Liver (tissue), 9 donors: Measurements from ENCODE around the gene ACIN1. TPM values are rescaled to one million over a fixed set of nuclear protein-coding genes. Genes with fewer than 3 reads are reported as not detected.

Experiments used
- DNase-seq: peaks from one replicate; pipeline ENCODE4 v3.0.0-alpha.2; 2017; ENCODE audit warnings: low spot score
- H3K27ac ChIP-seq, 2 donors: one replicate each; pipeline ENCODE4 v1.7.0; 2013; ENCODE audit warnings: inconsistent platforms in 2 of 2, low read length in 2 of 2, control low read depth in 1 of 2, low read depth in 1 of 2, mild to moderate bottlenecking in 1 of 2
- H3K27me3 ChIP-seq, 4 donors: one replicate each; pipeline versions ENCODE4 v1.6.1 to v1.7.0; 2013; ENCODE audit warnings: low read length in 3 of 4, inconsistent platforms in 1 of 4, mild to moderate bottlenecking in 1 of 4, moderate library complexity in 1 of 4; ENCODE audit not compliant: control insufficient read depth in 4 of 4, insufficient read depth in 4 of 4
- H3K36me3 ChIP-seq, 4 donors: one replicate each; pipeline versions ENCODE4 v1.6.1 to v1.7.0; 2013; ENCODE audit warnings: low read length in 3 of 4, mild to moderate bottlenecking in 3 of 4, low read depth in 1 of 4, moderate library complexity in 1 of 4; ENCODE audit not compliant: control insufficient read depth in 4 of 4, insufficient read depth in 3 of 4
- H3K4me1 ChIP-seq, 4 donors: one replicate each; pipeline versions ENCODE4 v1.6.1 to v1.7.0; 2013; ENCODE audit warnings: low read length in 3 of 4, mild to moderate bottlenecking in 3 of 4, moderate library complexity in 1 of 4; ENCODE audit not compliant: control insufficient read depth in 4 of 4, insufficient read depth in 4 of 4
- H3K4me3 ChIP-seq, 3 donors: one replicate each; pipeline versions ENCODE4 v1.6.1 to v1.7.0; 2013; ENCODE audit warnings: low read length in 3 of 3, control low read depth in 1 of 3, low read depth in 1 of 3, mild to moderate bottlenecking in 1 of 3
- H3K9ac ChIP-seq, 2 donors: one replicate each; pipeline ENCODE4 v1.7.0; 2013; ENCODE audit warnings: low read length in 2 of 2, mild to moderate bottlenecking in 2 of 2, moderate library complexity in 2 of 2, control low read depth in 1 of 2, low read depth in 1 of 2
- H3K9me3 ChIP-seq, 4 donors: one replicate each; pipeline versions ENCODE4 v1.6.1 to v1.7.0; 2013; ENCODE audit warnings: low read length in 3 of 4; ENCODE audit not compliant: control insufficient read depth in 4 of 4
- EGR1 ChIP-seq, 2 donors: IDR thresholded peaks; 2 replicates each; pipeline ENCODE4 v1.6.1; 2016 to 2018; ENCODE audit warnings: antibody characterized with exemption in 2 of 2, low read depth in 2 of 2
- FOXA1 ChIP-seq: IDR thresholded peaks from 2 replicates; pipeline ENCODE4 v1.6.1; 2016; ENCODE audit warnings: antibody characterized with exemption
- GABPA ChIP-seq, 2 donors: IDR thresholded peaks in 1 of 2; conservative IDR thresholded peaks in 1 of 2; 2 replicates each; pipeline ENCODE4 v1.6.1; 2016; ENCODE audit warnings: antibody characterized with exemption in 2 of 2, mild to moderate bottlenecking in 1 of 2, moderate library complexity in 1 of 2
- JUND ChIP-seq, 2 donors: IDR thresholded peaks; 2 replicates each; pipeline ENCODE4 v1.6.1; 2016; ENCODE audit warnings: antibody characterized with exemption in 2 of 2
- RAD21 ChIP-seq, 2 donors: IDR thresholded peaks; 2 replicates each; pipeline ENCODE4 v1.6.1; 2016; ENCODE audit warnings: antibody characterized with exemption in 2 of 2, mild to moderate bottlenecking in 2 of 2
- SP1 ChIP-seq: IDR thresholded peaks from 2 replicates; pipeline ENCODE4 v1.6.1; 2018; ENCODE audit warnings: antibody characterized with exemption, mild to moderate bottlenecking
- WGBS: extraction: QIAGEN DNeasy Blood & Tissue Kit; methylation state at CpG from one replicate; pipeline ENCODE4 v1.1.7; 2013; 5-methylcytosine and 5-hydroxymethylcytosine counted together
- polyA plus RNA-seq, 2 donors: library from polyadenylated mRNA; stranded (reverse) in 1 of 2; unstranded in 1 of 2; fragments of 200-250 nt in 1 of 2; fragments of >200 nt in 1 of 2; fragmentation: Nextera tagmentation in 1 of 2; extraction: Ambion mirVana in 1 of 2; gene quantifications; one replicate each; pipeline versions ENCODE4 v1.2.1 to v1.2.3, GENCODE V29; 2013 to 2015
- total RNA-seq, 2 donors: library from RNA; depleted of rRNA; stranded (reverse); fragments of >200 nt; gene quantifications; one replicate each; pipeline ENCODE4 v1.2.3, GENCODE V29; 2014
- TF ChIP-seq, protein P1 (sequence below): fragments of 150-350 bp; IDR thresholded peaks from 2 replicates; pipeline ENCODE4 v1.5.1; 2017; ENCODE audit warnings: improper control_type of control experiment, low read depth, low read length; ENCODE audit not compliant: missing input control
- TF ChIP-seq, protein P2 (sequence below): IDR thresholded peaks from 2 replicates; pipeline ENCODE4 v1.6.1; 2016; ENCODE audit warnings: antibody characterized with exemption
- TF ChIP-seq, protein P3 (sequence below): IDR thresholded peaks from 2 replicates; pipeline ENCODE4 v1.6.1; 2016; ENCODE audit warnings: antibody characterized with exemption
- TF ChIP-seq, protein P4 (sequence below): IDR thresholded peaks from 2 replicates; pipeline ENCODE4 v1.6.1; 2016; ENCODE audit warnings: antibody characterized with exemption, mild to moderate bottlenecking
- TF ChIP-seq, protein P5 (sequence below): IDR thresholded peaks from 2 replicates; pipeline ENCODE4 v1.6.1; 2016; ENCODE audit warnings: antibody characterized with exemption
- donor health status: healthy.
- donor health status: healthy.
- donor health status: healthy.
- donor health status: healthy.
- donor health status: healthy.

The ACIN1 gene
- total and polyA plus RNA-seq, 4 donors = 8.1 to 50.6 (median 37.1) TPM

DNA sequence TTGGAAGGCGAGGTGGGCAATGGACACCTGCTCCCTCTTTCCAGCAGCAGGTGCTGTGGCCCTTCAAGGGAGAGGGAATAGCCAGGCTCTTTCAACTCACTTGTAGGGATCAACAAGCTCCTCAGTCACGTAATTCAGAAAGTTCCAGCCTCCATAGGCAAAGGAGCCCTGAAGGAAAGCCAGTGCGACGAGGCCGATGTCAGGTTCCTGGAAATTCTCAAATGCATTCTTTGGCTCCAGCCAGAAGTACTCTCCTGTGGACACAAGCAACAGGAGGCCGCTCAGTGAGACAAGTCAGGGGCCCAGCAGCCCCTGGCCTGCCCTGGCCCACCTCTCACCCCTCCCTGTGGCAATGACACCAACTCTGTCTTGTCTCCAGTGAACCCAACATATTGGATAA, 45.4 kb upstream of the ACIN1 start:
- 87% methylated on average over 6 of the region's 6 CpGs for WGBS
- peaks cover 0 to 2% (median 1%) of the 10 kb centered on the region in 4 donors for H3K36me3 ChIP-seq

DNA sequence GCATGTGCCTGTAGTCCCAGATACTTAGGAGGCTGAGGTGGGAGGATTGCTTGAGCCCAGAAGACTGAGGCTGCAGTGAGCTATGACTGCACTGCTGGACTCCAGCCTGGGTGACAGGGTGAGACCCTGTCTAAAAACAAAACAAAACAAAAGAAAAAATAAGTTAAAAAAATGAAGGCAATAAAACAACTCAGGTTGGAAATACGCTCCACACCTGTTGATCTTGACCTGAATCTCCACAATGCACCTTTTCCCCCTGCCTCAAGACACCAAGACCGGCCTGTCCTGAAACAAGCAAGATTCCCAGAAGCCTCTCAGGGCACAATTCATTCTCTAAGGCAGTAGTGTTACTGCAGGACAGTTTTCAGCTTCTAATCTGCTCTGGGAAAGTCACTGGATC, 44.9 kb upstream of the ACIN1 start:
- no peak for DNase-seq
- TF ChIP-seq, protein P1, sequence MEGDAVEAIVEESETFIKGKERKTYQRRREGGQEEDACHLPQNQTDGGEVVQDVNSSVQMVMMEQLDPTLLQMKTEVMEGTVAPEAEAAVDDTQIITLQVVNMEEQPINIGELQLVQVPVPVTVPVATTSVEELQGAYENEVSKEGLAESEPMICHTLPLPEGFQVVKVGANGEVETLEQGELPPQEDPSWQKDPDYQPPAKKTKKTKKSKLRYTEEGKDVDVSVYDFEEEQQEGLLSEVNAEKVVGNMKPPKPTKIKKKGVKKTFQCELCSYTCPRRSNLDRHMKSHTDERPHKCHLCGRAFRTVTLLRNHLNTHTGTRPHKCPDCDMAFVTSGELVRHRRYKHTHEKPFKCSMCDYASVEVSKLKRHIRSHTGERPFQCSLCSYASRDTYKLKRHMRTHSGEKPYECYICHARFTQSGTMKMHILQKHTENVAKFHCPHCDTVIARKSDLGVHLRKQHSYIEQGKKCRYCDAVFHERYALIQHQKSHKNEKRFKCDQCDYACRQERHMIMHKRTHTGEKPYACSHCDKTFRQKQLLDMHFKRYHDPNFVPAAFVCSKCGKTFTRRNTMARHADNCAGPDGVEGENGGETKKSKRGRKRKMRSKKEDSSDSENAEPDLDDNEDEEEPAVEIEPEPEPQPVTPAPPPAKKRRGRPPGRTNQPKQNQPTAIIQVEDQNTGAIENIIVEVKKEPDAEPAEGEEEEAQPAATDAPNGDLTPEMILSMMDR = no peak
- TF ChIP-seq, protein P2, sequence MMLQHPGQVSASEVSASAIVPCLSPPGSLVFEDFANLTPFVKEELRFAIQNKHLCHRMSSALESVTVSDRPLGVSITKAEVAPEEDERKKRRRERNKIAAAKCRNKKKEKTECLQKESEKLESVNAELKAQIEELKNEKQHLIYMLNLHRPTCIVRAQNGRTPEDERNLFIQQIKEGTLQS = no peak
- no peak for TF ChIP-seq RAD21 (IDR thresholded peaks at IDR 0.05)
- TF ChIP-seq SP1 = no peak
- TF ChIP-seq, protein P3, sequence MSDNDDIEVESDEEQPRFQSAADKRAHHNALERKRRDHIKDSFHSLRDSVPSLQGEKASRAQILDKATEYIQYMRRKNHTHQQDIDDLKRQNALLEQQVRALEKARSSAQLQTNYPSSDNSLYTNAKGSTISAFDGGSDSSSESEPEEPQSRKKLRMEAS = no peak
- TF ChIP-seq GABPA (IDR thresholded peaks at IDR 0.05 in 1 of 2, conservative IDR thresholded peaks at IDR 0.05 in 1 of 2) = no peak
- no peak for TF ChIP-seq FOXA1
- TF ChIP-seq, protein P4, sequence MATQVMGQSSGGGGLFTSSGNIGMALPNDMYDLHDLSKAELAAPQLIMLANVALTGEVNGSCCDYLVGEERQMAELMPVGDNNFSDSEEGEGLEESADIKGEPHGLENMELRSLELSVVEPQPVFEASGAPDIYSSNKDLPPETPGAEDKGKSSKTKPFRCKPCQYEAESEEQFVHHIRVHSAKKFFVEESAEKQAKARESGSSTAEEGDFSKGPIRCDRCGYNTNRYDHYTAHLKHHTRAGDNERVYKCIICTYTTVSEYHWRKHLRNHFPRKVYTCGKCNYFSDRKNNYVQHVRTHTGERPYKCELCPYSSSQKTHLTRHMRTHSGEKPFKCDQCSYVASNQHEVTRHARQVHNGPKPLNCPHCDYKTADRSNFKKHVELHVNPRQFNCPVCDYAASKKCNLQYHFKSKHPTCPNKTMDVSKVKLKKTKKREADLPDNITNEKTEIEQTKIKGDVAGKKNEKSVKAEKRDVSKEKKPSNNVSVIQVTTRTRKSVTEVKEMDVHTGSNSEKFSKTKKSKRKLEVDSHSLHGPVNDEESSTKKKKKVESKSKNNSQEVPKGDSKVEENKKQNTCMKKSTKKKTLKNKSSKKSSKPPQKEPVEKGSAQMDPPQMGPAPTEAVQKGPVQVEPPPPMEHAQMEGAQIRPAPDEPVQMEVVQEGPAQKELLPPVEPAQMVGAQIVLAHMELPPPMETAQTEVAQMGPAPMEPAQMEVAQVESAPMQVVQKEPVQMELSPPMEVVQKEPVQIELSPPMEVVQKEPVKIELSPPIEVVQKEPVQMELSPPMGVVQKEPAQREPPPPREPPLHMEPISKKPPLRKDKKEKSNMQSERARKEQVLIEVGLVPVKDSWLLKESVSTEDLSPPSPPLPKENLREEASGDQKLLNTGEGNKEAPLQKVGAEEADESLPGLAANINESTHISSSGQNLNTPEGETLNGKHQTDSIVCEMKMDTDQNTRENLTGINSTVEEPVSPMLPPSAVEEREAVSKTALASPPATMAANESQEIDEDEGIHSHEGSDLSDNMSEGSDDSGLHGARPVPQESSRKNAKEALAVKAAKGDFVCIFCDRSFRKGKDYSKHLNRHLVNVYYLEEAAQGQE = no peak
- no peaks in the 10 kb centered on the region for H3K27me3 ChIP-seq
- no peak overlapping the region for H3K27ac ChIP-seq
- no peak overlapping the region for H3K4me3 ChIP-seq
- H3K9me3 ChIP-seq = no peaks in the 10 kb centered on the region
- no peaks in the 10 kb centered on the region for H3K4me1 ChIP-seq
- peaks cover 0 to 2% (median 1%) of the 10 kb centered on the region in 4 donors for H3K36me3 ChIP-seq
- 91% methylated on average over 2 of the region's 2 CpGs for WGBS
- no peak overlapping the region for H3K9ac ChIP-seq

More for the DNA sequence above, 45.4 kb upstream of the ACIN1 start:
- TF ChIP-seq, protein P1 = no peak
- TF ChIP-seq, protein P5, sequence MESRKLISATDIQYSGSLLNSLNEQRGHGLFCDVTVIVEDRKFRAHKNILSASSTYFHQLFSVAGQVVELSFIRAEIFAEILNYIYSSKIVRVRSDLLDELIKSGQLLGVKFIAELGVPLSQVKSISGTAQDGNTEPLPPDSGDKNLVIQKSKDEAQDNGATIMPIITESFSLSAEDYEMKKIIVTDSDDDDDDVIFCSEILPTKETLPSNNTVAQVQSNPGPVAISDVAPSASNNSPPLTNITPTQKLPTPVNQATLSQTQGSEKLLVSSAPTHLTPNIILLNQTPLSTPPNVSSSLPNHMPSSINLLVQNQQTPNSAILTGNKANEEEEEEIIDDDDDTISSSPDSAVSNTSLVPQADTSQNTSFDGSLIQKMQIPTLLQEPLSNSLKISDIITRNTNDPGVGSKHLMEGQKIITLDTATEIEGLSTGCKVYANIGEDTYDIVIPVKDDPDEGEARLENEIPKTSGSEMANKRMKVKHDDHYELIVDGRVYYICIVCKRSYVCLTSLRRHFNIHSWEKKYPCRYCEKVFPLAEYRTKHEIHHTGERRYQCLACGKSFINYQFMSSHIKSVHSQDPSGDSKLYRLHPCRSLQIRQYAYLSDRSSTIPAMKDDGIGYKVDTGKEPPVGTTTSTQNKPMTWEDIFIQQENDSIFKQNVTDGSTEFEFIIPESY = no peak
- no peak for TF ChIP-seq JUND (IDR thresholded peaks at IDR 0.05)
- no peak for TF ChIP-seq EGR1 (IDR thresholded peaks at IDR 0.05; ENCODE audit: low read depth in 2 of 2)
- Histone ChIP-seq H3K4me3 (no peak overlapping the region), H3K9ac (no peak overlapping the region), H3K4me1 (no peaks in the 10 kb centered on the region), H3K9me3 (no peaks in the 10 kb centered on the region), H3K27ac (no peak overlapping the region), H3K27me3 (no peaks in the 10 kb centered on the region)
- DNase-seq = no peak
